SH-SY5Y (cell line): ENCODE results near the gene RGS3.

Experiments used
- GATA2 ChIP-seq: IDR thresholded peaks from 2 replicates; pipeline ENCODE4 v1.6.1; 2011; ENCODE audit warnings: mild to moderate bottlenecking, low read depth, low read length
- GATA3 ChIP-seq: IDR thresholded peaks from 2 replicates; pipeline ENCODE4 v1.6.1; 2011; ENCODE audit warnings: low read depth, mild to moderate bottlenecking, low read length, moderate library complexity

- TF ChIP-seq GATA2 (no peak), GATA3 (no peak)
Observed at GRCh38 chr9:113640418-113640817, 176.9 kb downstream of the RGS3 start.
